Vagina (tissue), 2 donors: Measurements from ENCODE around the gene SMG9. TPM values are rescaled to one million over a fixed set of nuclear protein-coding genes. Genes with fewer than 3 reads are reported as not detected.

ENCODE experiments used
- DNase-seq, 2 donors: peaks; one replicate each; pipeline ENCODE4 v3.0.0-alpha.2; 2017; ENCODE audit errors: extremely low spot score in 2 of 2
- H3K27ac ChIP-seq: fragments of 200-600 bp; sonication (generic); one replicate; pipeline ENCODE4 v1.5.1; 2019
- H3K27me3 ChIP-seq: fragments of 200-600 bp; sonication (generic); one replicate; pipeline ENCODE4 v1.5.1; 2019
- H3K36me3 ChIP-seq, 2 donors: fragments of 200-600 bp; sonication (generic); one replicate each; pipeline ENCODE4 v1.5.1; 2017 to 2019
- H3K4me1 ChIP-seq: fragments of 200-600 bp; sonication (generic); one replicate; pipeline ENCODE4 v1.5.1; 2019
- H3K4me3 ChIP-seq, 2 donors: fragments of 200-600 bp; sonication (generic); 1 replicate in 1 of 2; 2 replicates in 1 of 2; pipeline ENCODE4 v1.5.1; 2016 to 2019
- H3K9me3 ChIP-seq: fragments of 200-600 bp; sonication (generic); one replicate; pipeline ENCODE4 v1.5.1; 2019
- POLR2A ChIP-seq, 2 donors: fragments of 450-650 bp; IDR thresholded peaks; one replicate each; pipeline ENCODE4 v1.6.1; 2017; ENCODE audit warnings: antibody characterized with exemption in 2 of 2, mild to moderate bottlenecking in 2 of 2, moderate library complexity in 2 of 2
- POLR2AphosphoS5 ChIP-seq, 2 donors: sonication (generic); formaldehyde crosslinking; IDR thresholded peaks; one replicate each; pipeline ENCODE4 v1.9.0; 2017; ENCODE audit warnings: antibody characterized with exemption in 2 of 2, mild to moderate bottlenecking in 2 of 2, low read depth in 1 of 2; ENCODE audit not compliant: insufficient read depth in 1 of 2
- intact Hi-C: fragments of 100-400 bp; cut with DNase I; formaldehyde crosslinking; loops from one replicate; pipeline ENCODE4 v1.15.1; 2023
- total RNA-seq: library from RNA; depleted of rRNA; stranded (reverse); fragments of >200 nt; gene quantifications from one replicate; pipeline ENCODE4 v1.2.3, GENCODE V29; 2016
- TF ChIP-seq, protein P1 (sequence below), 3 experiments: fragments of 450-650 bp in 2 of 3; fragments of 200-600 bp in 1 of 3; sonication (generic) in 1 of 3; IDR thresholded peaks; one replicate each; pipeline ENCODE4 v1.5.1; 2017 to 2019; ENCODE audit warnings: antibody characterized with exemption in 3 of 3, mild to moderate bottlenecking in 2 of 3, moderate library complexity in 2 of 3

Gene SMG9
- total RNA-seq, 1 donor from 2014 or later: 56.5 TPM

DNA sequence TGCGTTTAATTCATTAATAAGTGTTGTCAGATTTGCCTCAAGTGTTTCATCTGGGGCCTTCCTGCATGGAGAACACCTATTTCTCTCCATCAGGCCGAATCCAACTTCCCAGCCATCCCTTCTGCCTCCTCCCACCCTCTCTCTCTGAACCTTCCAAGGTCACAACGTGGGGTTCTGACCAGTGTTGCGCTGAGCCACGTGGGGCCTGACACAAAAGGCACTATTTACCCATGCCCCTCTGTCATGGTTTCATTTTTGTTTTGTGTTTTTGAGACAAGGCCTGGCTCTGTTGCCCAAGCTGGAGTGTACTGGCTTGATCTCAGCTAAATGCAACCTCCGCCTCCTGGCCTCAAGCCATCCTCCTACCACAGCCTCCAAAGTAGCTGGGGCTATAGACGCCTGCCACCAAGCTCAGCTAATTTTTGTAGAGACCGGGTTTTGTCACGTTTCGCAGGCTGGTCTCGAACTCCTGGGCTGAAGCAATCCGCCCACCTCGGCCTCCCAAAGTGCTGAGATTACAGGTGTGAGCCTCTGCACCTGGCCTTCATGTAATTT, 47.5 kb downstream of the SMG9 start:
- TF ChIP-seq, protein P1, sequence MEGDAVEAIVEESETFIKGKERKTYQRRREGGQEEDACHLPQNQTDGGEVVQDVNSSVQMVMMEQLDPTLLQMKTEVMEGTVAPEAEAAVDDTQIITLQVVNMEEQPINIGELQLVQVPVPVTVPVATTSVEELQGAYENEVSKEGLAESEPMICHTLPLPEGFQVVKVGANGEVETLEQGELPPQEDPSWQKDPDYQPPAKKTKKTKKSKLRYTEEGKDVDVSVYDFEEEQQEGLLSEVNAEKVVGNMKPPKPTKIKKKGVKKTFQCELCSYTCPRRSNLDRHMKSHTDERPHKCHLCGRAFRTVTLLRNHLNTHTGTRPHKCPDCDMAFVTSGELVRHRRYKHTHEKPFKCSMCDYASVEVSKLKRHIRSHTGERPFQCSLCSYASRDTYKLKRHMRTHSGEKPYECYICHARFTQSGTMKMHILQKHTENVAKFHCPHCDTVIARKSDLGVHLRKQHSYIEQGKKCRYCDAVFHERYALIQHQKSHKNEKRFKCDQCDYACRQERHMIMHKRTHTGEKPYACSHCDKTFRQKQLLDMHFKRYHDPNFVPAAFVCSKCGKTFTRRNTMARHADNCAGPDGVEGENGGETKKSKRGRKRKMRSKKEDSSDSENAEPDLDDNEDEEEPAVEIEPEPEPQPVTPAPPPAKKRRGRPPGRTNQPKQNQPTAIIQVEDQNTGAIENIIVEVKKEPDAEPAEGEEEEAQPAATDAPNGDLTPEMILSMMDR (IDR thresholded peaks at IDR 0.05): no peak
- no peak for TF ChIP-seq POLR2AphosphoS5 (IDR thresholded peaks at IDR 0.05; ENCODE audit: insufficient read depth in 1 of 2, low read depth in 1 of 2)
- DNase-seq: no peak
- Histone ChIP-seq H3K27ac (no peak overlapping the region), H3K9me3 (no peaks in the 10 kb centered on the region), H3K4me1 (no peaks in the 10 kb centered on the region), H3K36me3 (no peaks in the 10 kb centered on the region), H3K27me3 (no peaks in the 10 kb centered on the region), H3K4me3 (no peak overlapping the region)
- intact Hi-C loops: no loop called here

DNA sequence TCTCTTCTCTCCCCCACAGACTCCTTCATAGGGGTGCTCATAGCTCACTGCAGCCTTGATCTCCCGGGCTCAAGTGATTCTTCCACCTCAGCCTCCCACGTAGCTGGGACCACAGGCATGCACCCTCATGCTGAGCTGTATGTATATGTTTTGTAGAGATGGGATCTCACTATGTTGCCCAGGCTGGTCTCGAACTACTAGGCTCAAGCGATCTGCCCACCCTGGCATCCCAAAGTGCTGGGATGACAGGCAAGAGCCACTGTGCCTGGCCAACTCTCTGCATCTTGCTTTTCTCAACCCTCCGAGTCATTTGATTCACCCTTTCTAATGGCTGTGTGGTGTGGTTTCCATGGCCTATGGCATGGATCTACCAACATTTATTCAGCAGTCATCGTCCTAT, 49.0 kb downstream of the SMG9 start:
- Histone ChIP-seq H3K9me3 (no peaks in the 10 kb centered on the region), H3K27me3 (no peaks in the 10 kb centered on the region), H3K4me3 (no peak overlapping the region), H3K36me3 (no peaks in the 10 kb centered on the region), H3K27ac (no peak overlapping the region), H3K4me1 (peaks cover 10% of the 10 kb centered on the region)
- no peak for DNase-seq
- TF ChIP-seq POLR2A (IDR thresholded peaks at IDR 0.05) (no peak), POLR2AphosphoS5 (IDR thresholded peaks at IDR 0.05; ENCODE audit: insufficient read depth in 1 of 2, low read depth in 1 of 2) (no peak)
- TF ChIP-seq, protein P1 (IDR thresholded peaks at IDR 0.05): no peak
- intact Hi-C loops: no loop called here

GRCh38 chr19:43704002-43704705, 50.6 kb downstream of the SMG9 start:
- no peaks in the 10 kb centered on the region for H3K36me3 ChIP-seq
- H3K9me3 ChIP-seq: no peaks in the 10 kb centered on the region
- DNase-seq: no peak
- H3K4me1 ChIP-seq: peaks cover 21% of the 10 kb centered on the region
- no peak for TF ChIP-seq POLR2AphosphoS5 (IDR thresholded peaks at IDR 0.05; ENCODE audit: insufficient read depth in 1 of 2, low read depth in 1 of 2)
- TF ChIP-seq, protein P1 (IDR thresholded peaks at IDR 0.05): no peak
- no peak for TF ChIP-seq POLR2A (IDR thresholded peaks at IDR 0.05)
- no peak overlapping the region for H3K4me3 ChIP-seq
- intact Hi-C loops: no loop called here
- H3K27me3 ChIP-seq: no peaks in the 10 kb centered on the region
- no peak overlapping the region for H3K27ac ChIP-seq

- TF ChIP-seq POLR2A (IDR thresholded peaks at IDR 0.05) (no peak), POLR2AphosphoS5 (IDR thresholded peaks at IDR 0.05; ENCODE audit: insufficient read depth in 1 of 2, low read depth in 1 of 2) (peak in 1 of 2 donors; percentile 62)
- TF ChIP-seq, protein P1 (IDR thresholded peaks at IDR 0.05): no peak
- peak overlapping the region; percentile 79 for H3K27ac ChIP-seq
- no peaks in the 10 kb centered on the region for H3K36me3 ChIP-seq
- H3K4me3 ChIP-seq: peak overlapping the region; percentile 22 to 32
- peaks cover 24% of the 10 kb centered on the region for H3K4me1 ChIP-seq
- no peaks in the 10 kb centered on the region for H3K9me3 ChIP-seq
- intact Hi-C loops: no loop called here
- H3K27me3 ChIP-seq: no peaks in the 10 kb centered on the region
- DNase-seq: no peak
Measured at GRCh38 chr19:43700395-43701000, 54.3 kb downstream of the SMG9 start.
